Tibial nerve (tissue), 4 donors: ENCODE results near the gene EMILIN2. TPM values are rescaled to one million over a fixed set of nuclear protein-coding genes. Genes with fewer than 3 reads are reported as not detected.
"Not testable (repeated sequence)": the region's sequence is repeated elsewhere in the genome, so short reads cannot be mapped to it uniquely, and the experiment has no call there.

Experiments used
- DNase-seq, 2 donors: peaks; one replicate each; pipeline ENCODE4 v3.0.0-alpha.2; 2019; ENCODE audit warnings: low spot score in 2 of 2
- H3K27ac ChIP-seq, 4 donors: fragments of 200-600 bp; sonication (generic) in 3 of 4; one replicate each; pipeline ENCODE4 v1.5.1; 2017 to 2019; ENCODE audit warnings: mild to moderate bottlenecking in 1 of 4
- H3K27me3 ChIP-seq, 2 donors: fragments of 200-600 bp; sonication (generic) in 1 of 2; one replicate each; pipeline versions ENCODE4 v1.5.1 to v1.6.0; 2017 to 2019
- H3K36me3 ChIP-seq, 3 donors: fragments of 200-600 bp; sonication (generic); one replicate each; pipeline ENCODE4 v1.5.1; 2018 to 2019
- H3K4me1 ChIP-seq, 4 donors: fragments of 200-600 bp; sonication (generic) in 3 of 4; one replicate each; pipeline ENCODE4 v1.5.1; 2017 to 2019
- H3K4me3 ChIP-seq, 4 donors: fragments of 200-600 bp; sonication (generic) in 3 of 4; one replicate each; pipeline ENCODE4 v1.5.1; 2017 to 2019; ENCODE audit warnings: mild to moderate bottlenecking in 1 of 4, moderate library complexity in 1 of 4
- H3K9me3 ChIP-seq, 4 donors: fragments of 200-600 bp; sonication (generic) in 3 of 4; one replicate each; pipeline ENCODE4 v1.5.1; 2017 to 2019
- EP300 ChIP-seq, 2 donors: sonication (generic); formaldehyde crosslinking; IDR thresholded peaks; one replicate each; pipeline ENCODE4 v1.6.1; 2017; ENCODE audit warnings: antibody characterized with exemption in 2 of 2, mild to moderate bottlenecking in 1 of 2
- POLR2A ChIP-seq, 2 donors: fragments of 450-650 bp; IDR thresholded peaks; one replicate each; pipeline ENCODE4 v1.6.1; 2017; ENCODE audit warnings: antibody characterized with exemption in 2 of 2, mild to moderate bottlenecking in 2 of 2, moderate library complexity in 2 of 2
- WGBS, 2 donors: methylation state at CpG; one replicate each; pipeline ENCODE4 v1.1.5; 2018; 5-methylcytosine and 5-hydroxymethylcytosine counted together
- total RNA-seq, 4 donors: library from RNA; depleted of rRNA; stranded (reverse); fragments of >200 nt; gene quantifications; one replicate each; pipeline ENCODE4 v1.1.0, GENCODE V29; 2016
- TF ChIP-seq, protein P1 (sequence below), 5 experiments: fragments of 200-600 bp in 3 of 5; fragments of 450-650 bp in 2 of 5; sonication (generic) in 3 of 5; IDR thresholded peaks; one replicate each; pipeline ENCODE4 v1.5.1; 2016 to 2019; ENCODE audit warnings: antibody characterized with exemption in 5 of 5, mild to moderate bottlenecking in 3 of 5, moderate library complexity in 2 of 5

EMILIN2 gene
- 10 to 100 TPM; 29.1 to 70.8 (median 36.3) TPM for total RNA-seq

DNA sequence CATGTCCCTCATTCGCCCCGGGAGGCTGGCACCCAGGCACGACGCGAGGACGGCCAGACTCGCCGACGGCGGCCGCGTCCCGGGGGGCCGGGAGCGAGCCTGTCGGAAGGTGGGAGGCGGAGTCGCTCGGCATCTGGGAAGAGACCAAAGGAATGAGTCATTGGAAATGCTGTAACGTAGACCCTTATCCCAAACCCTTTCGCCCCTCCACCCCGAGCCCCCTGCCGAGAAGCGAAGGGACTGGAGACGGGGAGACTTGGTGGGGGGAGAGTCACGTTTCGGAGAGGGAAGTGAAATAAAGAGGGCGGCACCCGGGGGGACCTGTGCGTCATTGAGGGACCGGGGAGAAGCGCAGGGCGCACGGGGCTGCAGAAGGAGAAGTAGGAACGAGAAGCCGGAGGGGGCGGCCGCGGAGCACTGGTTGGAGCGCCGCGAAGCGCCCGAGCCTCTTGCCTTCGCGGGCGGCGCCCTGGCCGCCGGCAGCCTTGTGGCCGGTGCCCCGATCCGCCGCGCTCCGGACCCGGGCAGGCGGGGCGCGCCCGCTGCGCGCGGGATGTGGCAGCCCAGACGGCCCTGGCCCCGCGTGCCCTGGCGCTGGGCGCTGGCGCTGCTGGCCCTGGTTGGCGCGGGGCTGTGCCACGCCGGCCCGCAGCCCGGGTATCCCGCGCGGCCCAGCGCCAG, at the start of gene EMILIN2:
TSS of gene EMILIN2 (plus strand) at position 371 of the 681 bp plus-strand sequence. CDS start at position 554, 183 bp downstream.
- TF ChIP-seq, protein P1, sequence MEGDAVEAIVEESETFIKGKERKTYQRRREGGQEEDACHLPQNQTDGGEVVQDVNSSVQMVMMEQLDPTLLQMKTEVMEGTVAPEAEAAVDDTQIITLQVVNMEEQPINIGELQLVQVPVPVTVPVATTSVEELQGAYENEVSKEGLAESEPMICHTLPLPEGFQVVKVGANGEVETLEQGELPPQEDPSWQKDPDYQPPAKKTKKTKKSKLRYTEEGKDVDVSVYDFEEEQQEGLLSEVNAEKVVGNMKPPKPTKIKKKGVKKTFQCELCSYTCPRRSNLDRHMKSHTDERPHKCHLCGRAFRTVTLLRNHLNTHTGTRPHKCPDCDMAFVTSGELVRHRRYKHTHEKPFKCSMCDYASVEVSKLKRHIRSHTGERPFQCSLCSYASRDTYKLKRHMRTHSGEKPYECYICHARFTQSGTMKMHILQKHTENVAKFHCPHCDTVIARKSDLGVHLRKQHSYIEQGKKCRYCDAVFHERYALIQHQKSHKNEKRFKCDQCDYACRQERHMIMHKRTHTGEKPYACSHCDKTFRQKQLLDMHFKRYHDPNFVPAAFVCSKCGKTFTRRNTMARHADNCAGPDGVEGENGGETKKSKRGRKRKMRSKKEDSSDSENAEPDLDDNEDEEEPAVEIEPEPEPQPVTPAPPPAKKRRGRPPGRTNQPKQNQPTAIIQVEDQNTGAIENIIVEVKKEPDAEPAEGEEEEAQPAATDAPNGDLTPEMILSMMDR (IDR thresholded peaks at IDR 0.05): peak in 1 of 5 experiments; percentile 19
- peak in 1 of 2 donors; percentile 46 for TF ChIP-seq POLR2A (IDR thresholded peaks at IDR 0.05)
- peak; percentile 33 to 65 for TF ChIP-seq EP300 (IDR thresholded peaks at IDR 0.05)
- peaks cover 0 to 38% (median 14%) of the 10 kb centered on the region in 4 donors for H3K4me1 ChIP-seq
- DNase-seq: peak; percentile 61 to 77
- peak within 1 kb of the TSS; percentile 28 to 65 (median 55) for H3K4me3 ChIP-seq
- H3K27me3 ChIP-seq: peaks cover 0 to 27% of the 10 kb centered on the region in 2 donors
- 1 to 2% methylated on average over 52 to 53 of the region's 80 CpGs for WGBS, 2 donors
- H3K9me3 ChIP-seq: no peaks in the 10 kb centered on the region
- no peaks in the 10 kb centered on the region for H3K36me3 ChIP-seq
- peak within 1 kb of the TSS; percentile 14 to 85 (median 77) for H3K27ac ChIP-seq

DNA sequence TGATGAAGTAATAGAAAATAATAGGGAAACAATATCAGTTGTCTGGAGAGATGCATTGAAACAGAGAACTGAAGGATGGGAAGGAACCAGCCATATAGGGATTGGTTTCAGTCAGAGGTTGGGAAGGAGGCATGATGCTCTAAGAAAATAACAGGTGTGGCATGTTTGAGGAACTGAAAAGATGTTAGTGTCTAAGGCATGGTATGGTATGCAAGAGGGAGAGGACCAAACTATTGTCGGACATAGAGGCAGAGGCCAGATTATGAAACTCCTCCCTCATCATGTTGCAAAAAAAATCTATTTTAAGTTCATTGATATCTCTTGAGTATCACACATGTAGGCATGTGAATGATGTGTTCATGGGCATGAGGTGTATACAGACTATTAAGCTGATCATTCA, 48.9 kb upstream of the EMILIN2 start:
- no peaks in the 10 kb centered on the region for H3K9me3 ChIP-seq
- 90 to 95% methylated on average over 1 of the region's 1 CpG for WGBS, 2 donors
- no peak for DNase-seq
- no peaks in the 10 kb centered on the region for H3K27me3 ChIP-seq
- H3K4me1 ChIP-seq: no peaks in the 10 kb centered on the region
- H3K27ac ChIP-seq: no peak overlapping the region
- TF ChIP-seq EP300 (IDR thresholded peaks at IDR 0.05) (no peak), POLR2A (IDR thresholded peaks at IDR 0.05) (no peak)
- peaks cover 0 to 62% (median 7%) of the 10 kb centered on the region in 3 donors for H3K36me3 ChIP-seq
- no peak overlapping the region for H3K4me3 ChIP-seq

DNA sequence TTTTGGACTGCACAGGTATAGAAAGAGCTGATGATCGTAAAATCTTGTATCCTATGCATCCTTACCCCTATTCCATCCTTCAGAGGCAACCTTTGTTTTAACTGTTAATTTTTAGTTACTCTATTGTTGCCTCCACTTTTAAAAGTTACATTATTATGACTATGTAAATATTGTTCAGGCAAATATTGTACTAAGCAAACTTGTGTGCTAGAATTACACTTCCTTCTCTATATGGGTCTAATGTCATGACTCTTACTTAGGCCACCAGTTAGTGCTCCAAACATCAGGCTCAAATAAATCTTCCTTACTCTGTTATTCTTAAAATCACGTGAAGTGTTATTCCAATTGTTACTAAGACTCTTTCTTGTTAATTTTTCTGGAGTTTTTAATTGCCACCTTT, 47.4 kb upstream of the EMILIN2 start:
- 68 to 91% methylated on average over 2 of the region's 2 CpGs for WGBS, 2 donors
- H3K4me1 ChIP-seq: no peaks in the 10 kb centered on the region
- H3K9me3 ChIP-seq: no peaks in the 10 kb centered on the region
- no peak for TF ChIP-seq POLR2A (IDR thresholded peaks at IDR 0.05)
- TF ChIP-seq, protein P1 (IDR thresholded peaks at IDR 0.05): no peak
- no peak for TF ChIP-seq EP300 (IDR thresholded peaks at IDR 0.05)
- no peaks in the 10 kb centered on the region for H3K27me3 ChIP-seq
- H3K4me3 ChIP-seq: no peak overlapping the region
- H3K27ac ChIP-seq: no peak overlapping the region
- peaks cover 0 to 51% (median 7%) of the 10 kb centered on the region in 3 donors for H3K36me3 ChIP-seq
- DNase-seq: no peak

DNA sequence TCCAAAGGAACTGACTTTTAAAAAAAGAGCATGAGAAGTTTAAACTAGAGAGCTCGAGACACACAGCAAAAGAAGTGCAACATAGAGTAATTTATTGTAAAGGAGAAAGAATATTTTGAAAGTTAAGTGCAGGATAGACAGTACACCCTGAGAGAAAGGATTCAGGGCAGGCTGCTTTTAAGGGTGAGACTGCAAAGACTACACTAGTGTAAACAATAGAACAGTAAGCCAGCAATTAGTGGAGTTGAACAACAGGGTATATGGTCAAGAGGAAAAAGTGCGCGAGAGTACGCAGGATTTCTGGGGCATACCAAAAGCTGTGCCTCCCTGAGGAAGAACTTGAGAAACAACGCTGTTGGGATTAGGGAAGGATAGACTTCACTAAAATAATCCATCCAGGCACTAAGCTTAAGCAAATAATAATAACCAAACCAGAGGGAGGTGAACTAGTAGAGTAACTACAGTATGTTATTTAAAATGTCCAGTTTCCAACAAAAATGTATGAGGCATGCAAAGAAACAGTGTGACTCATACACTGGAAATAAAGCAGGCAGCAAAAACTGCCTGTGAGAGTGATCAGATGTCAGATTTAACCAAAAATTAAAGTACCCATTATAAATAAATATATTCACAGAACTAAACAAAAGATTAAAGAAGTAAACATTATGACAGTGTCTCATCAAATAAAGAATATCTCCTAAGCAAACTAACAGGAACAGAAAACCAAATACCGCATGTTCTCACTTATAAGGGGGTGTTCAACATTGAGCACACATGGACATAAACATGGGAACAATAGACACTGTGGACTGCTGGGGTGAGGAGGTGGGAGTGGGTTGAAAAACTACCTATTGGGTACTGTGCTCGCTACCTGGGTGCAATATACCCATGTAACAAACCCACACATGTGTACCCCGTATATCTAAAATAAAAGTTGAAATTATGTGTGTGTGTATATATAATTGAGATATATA, 40.5 kb upstream of the EMILIN2 start:
- TF ChIP-seq, protein P1 (IDR thresholded peaks at IDR 0.05): no peak
- no peak for TF ChIP-seq EP300 (IDR thresholded peaks at IDR 0.05)
- no peak for TF ChIP-seq POLR2A (IDR thresholded peaks at IDR 0.05)
- 90 to 93% methylated on average over 8 of the region's 8 CpGs for WGBS, 2 donors
- Histone ChIP-seq H3K4me1 (no peaks in the 10 kb centered on the region), H3K27me3 (no peaks in the 10 kb centered on the region), H3K9me3 (peaks cover 0 to 18% (median 3%) of the 10 kb centered on the region in 4 donors), H3K4me3 (no peak overlapping the region), H3K27ac (no peak overlapping the region), H3K36me3 (peaks cover 0 to 18% (median 0%) of the 10 kb centered on the region in 3 donors)
- DNase-seq: no peak

DNA sequence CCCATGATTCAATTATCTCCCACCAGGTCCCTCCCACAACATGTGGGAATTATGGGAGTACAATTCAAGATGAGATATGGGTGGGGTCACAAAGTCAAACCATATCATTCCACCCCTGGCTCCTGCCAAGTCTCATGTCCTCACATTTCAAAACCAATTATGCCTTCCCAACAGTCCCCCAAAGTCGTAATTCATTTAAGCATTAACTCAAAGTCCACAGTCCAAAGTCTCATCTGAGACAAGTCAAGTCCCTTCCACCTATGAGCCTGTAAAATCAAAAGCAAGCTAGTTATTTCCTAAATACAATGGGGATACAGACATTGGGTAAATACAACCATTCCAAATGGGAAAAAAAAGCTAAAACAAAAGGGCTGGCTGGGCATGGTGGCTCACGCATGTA, 38.2 kb upstream of the EMILIN2 start:
- H3K9me3 ChIP-seq: peaks cover 0 to 28% (median 5%) of the 10 kb centered on the region in 4 donors
- not testable (repeated sequence) for H3K27ac ChIP-seq, H3K4me1 ChIP-seq, DNase-seq, H3K4me3 ChIP-seq, H3K27me3 ChIP-seq, H3K36me3 ChIP-seq
- 90 to 94% methylated on average over 2 of the region's 2 CpGs for WGBS, 2 donors

DNA sequence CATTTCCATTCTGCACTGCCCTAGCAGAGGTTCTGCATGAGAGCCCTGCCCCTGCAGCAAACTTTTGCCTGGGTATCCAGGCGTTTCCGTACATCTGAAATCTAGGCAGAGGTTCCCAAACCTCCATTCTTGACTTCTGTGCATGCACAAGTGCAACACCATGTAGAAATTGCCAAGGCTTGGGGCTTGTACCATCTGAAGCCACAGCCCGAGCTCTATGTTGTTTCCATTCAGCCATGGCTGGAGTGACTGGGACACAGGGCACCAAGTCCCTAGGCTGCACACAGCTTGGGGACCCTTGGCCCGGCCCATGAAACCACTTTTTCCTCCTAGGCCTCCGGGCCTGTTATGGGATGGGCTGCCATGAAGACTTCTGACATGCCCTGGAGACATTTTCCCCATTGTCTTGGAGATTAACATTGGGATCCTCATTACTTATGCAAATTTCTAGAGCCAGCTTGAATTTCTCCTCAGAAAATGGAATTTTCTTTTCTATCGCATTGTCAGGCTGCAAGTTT, 37.1 kb upstream of the EMILIN2 start:
- not testable (repeated sequence) for H3K4me3 ChIP-seq, H3K27me3 ChIP-seq, H3K36me3 ChIP-seq, H3K27ac ChIP-seq, H3K4me1 ChIP-seq, DNase-seq
- WGBS, 2 donors: 84 to 99% methylated on average over 6 of the region's 6 CpGs
- peaks cover 0 to 31% (median 5%) of the 10 kb centered on the region in 4 donors for H3K9me3 ChIP-seq
